Nucleus accumbens (tissue), 56 donors: ENCODE results near the gene RASGRF1.
"Not testable (repeated sequence)": the region's sequence is repeated elsewhere in the genome, so short reads cannot be mapped to it uniquely, and the experiment has no call there.

Experiments
- DNase-seq, 56 donors: peaks; one replicate each; lab custom pipeline; 2025; lab: John Stamatoyannopoulos, UW

The RASGRF1 gene

GRCh38 chr15:79015416-79015815 is 75.2 kb downstream of the RASGRF1 start:
- no peak for DNase-seq

- no peak for DNase-seq
These were observed 80.3 kb downstream of the RASGRF1 start for GRCh38 chr15:79010278-79010677.

GRCh38 chr15:79009379-79009778 is 81.2 kb downstream of the RASGRF1 start:
- no peak for DNase-seq

GRCh38 chr15:79008659-79009058 is 81.9 kb downstream of the RASGRF1 start:
- no peak for DNase-seq

- DNase-seq: peak in 4 of 56 donors; percentile 10 to 25 (median 16)
These were observed 83.5 kb downstream of the RASGRF1 start for GRCh38 chr15:79007066-79007465.

GRCh38 chr15:79006071-79006470 is 84.5 kb downstream of the RASGRF1 start:
- DNase-seq: no peak

- DNase-seq: peak in 1 of 56 donors; percentile 9
These were observed 86.2 kb downstream of the RASGRF1 start for GRCh38 chr15:79004336-79004735.

- DNase-seq: no peak
These were observed 86.7 kb downstream of the RASGRF1 start for GRCh38 chr15:79003896-79004295.

- no peak for DNase-seq
These were observed 87.3 kb downstream of the RASGRF1 start for GRCh38 chr15:79003301-79003700.

GRCh38 chr15:79002581-79002980 is 88.0 kb downstream of the RASGRF1 start:
- DNase-seq: peak in 1 of 56 donors; percentile 7

GRCh38 chr15:78999636-79000035 is 90.9 kb downstream of the RASGRF1 start:
- DNase-seq: no peak

- DNase-seq: no peak
These were observed 92.1 kb downstream of the RASGRF1 start for GRCh38 chr15:78998526-78998925.

- no peak for DNase-seq
These were observed 92.5 kb downstream of the RASGRF1 start for GRCh38 chr15:78997981-78998499.

GRCh38 chr15:78996894-78997275 is 93.7 kb downstream of the RASGRF1 start:
- DNase-seq: no peak

- DNase-seq: no peak
These were observed 94.4 kb downstream of the RASGRF1 start for GRCh38 chr15:78995921-78996893.

- not testable (repeated sequence) for DNase-seq
These were observed 95.4 kb downstream of the RASGRF1 start for GRCh38 chr15:78995161-78995560.

- DNase-seq: no peak
These were observed 96.5 kb downstream of the RASGRF1 start for GRCh38 chr15:78993931-78994530.

GRCh38 chr15:78993257-78993930 is 97.2 kb downstream of the RASGRF1 start:
- no peak for DNase-seq

- peak in 1 of 56 donors; percentile 24 for DNase-seq
These were observed 97.9 kb downstream of the RASGRF1 start for GRCh38 chr15:78992416-78993256.

- no peak for DNase-seq
These were observed 98.7 kb downstream of the RASGRF1 start for GRCh38 chr15:78991879-78992278.
